Neuronal stem cell (in vitro differentiated cells): ENCODE results near the gene JOSD2.
"Not testable (repeated sequence)": the region's sequence is repeated elsewhere in the genome, so short reads cannot be mapped to it uniquely, and the experiment has no call there.

Experiments used
- DNase-seq: peaks from one replicate; pipeline ENCODE4 v3.0.0-alpha.2; 2013; ENCODE audit warnings: low spot score
- H2AFZ ChIP-seq: one replicate; pipeline ENCODE4 v1.6.1; 2013; ENCODE audit warnings: mild to moderate bottlenecking, low read length, inconsistent platforms
- H2AK5ac ChIP-seq: 2 replicates; pipeline ENCODE4 v1.6.1; 2013; ENCODE audit warnings: low read depth, mild to moderate bottlenecking, inconsistent platforms, low read length, moderate library complexity, mixed read lengths
- H2BK120ac ChIP-seq: 2 replicates; pipeline ENCODE4 v1.6.1; 2013; ENCODE audit warnings: low read depth, mild to moderate bottlenecking, inconsistent platforms, low read length, moderate library complexity, mixed read lengths
- H2BK12ac ChIP-seq: one replicate; pipeline ENCODE4 v1.6.1; 2013; ENCODE audit warnings: low read length, inconsistent platforms
- H2BK15ac ChIP-seq: 2 replicates; pipeline ENCODE4 v1.6.1; 2013; ENCODE audit warnings: mild to moderate bottlenecking, low read length, inconsistent platforms, mixed read lengths
- H2BK5ac ChIP-seq: one replicate; pipeline ENCODE4 v1.6.1; 2013; ENCODE audit warnings: inconsistent platforms, mild to moderate bottlenecking, low read length, moderate library complexity
- H3K14ac ChIP-seq: one replicate; pipeline ENCODE4 v1.6.1; 2013; ENCODE audit warnings: low read length, inconsistent platforms
- H3K18ac ChIP-seq: 2 replicates; pipeline ENCODE4 v1.6.1; 2013; ENCODE audit warnings: low read length, inconsistent platforms
- H3K23ac ChIP-seq: 2 replicates; pipeline ENCODE4 v1.6.1; 2013; ENCODE audit warnings: low read depth, mild to moderate bottlenecking, mixed read lengths, low read length, inconsistent platforms; ENCODE audit not compliant: poor library complexity
- H3K27ac ChIP-seq: replicated peaks from 3 replicates; pipeline ENCODE4 v1.5.1; 2013; ENCODE audit warnings: low read length, inconsistent platforms
- H3K27me3 ChIP-seq, 3 experiments: 2 replicates each; pipeline ENCODE4 v1.6.1; 2013; ENCODE audit warnings: low read length in 3 of 3, mild to moderate bottlenecking in 2 of 3, inconsistent platforms in 1 of 3, low read depth in 1 of 3, mixed read lengths in 1 of 3, moderate library complexity in 1 of 3; ENCODE audit not compliant: control insufficient read depth in 3 of 3, insufficient read depth in 3 of 3
- H3K36me3 ChIP-seq, 2 donors: replicated peaks in 1 of 2; 2 replicates each; pipeline ENCODE4 v1.6.1; 2013; ENCODE audit warnings: low read length in 2 of 2; ENCODE audit not compliant: control insufficient read depth in 2 of 2, insufficient read depth in 2 of 2
- H3K4ac ChIP-seq: 2 replicates; pipeline ENCODE4 v1.6.1; 2013; ENCODE audit warnings: inconsistent platforms, mild to moderate bottlenecking, low read length, moderate library complexity
- H3K4me1 ChIP-seq, 2 donors: 1 replicate in 1 of 2; 2 replicates in 1 of 2; pipeline ENCODE4 v1.6.1; 2013; ENCODE audit warnings: low read length in 2 of 2, low read depth in 1 of 2; ENCODE audit not compliant: control insufficient read depth in 2 of 2, insufficient read depth in 1 of 2
- H3K4me2 ChIP-seq: one replicate; pipeline ENCODE4 v1.6.1; 2013; ENCODE audit warnings: mild to moderate bottlenecking, low read length, inconsistent platforms; ENCODE audit not compliant: insufficient read depth, poor library complexity, severe bottlenecking
- H3K4me3 ChIP-seq, 2 donors: 2 replicates each; pipeline ENCODE4 v1.5.1; 2013; ENCODE audit warnings: low read length in 2 of 2, mild to moderate bottlenecking in 2 of 2, inconsistent platforms in 1 of 2, moderate library complexity in 1 of 2
- H3K79me1 ChIP-seq: one replicate; pipeline ENCODE4 v1.6.1; 2013; ENCODE audit warnings: low read depth, mild to moderate bottlenecking, inconsistent platforms, low read length, moderate library complexity
- H3K9ac ChIP-seq: one replicate; pipeline ENCODE4 v1.6.1; 2013; ENCODE audit warnings: mild to moderate bottlenecking, low read depth, low read length, inconsistent platforms; ENCODE audit not compliant: poor library complexity
- H3K9me3 ChIP-seq, 2 donors: replicated peaks in 1 of 2; 2 replicates each; pipeline versions ENCODE3 to v1.6.1; 2013; ENCODE audit warnings: low read length in 2 of 2, mild to moderate bottlenecking in 2 of 2, inconsistent platforms in 1 of 2, low read depth in 1 of 2, mixed read lengths in 1 of 2, moderate library complexity in 1 of 2; ENCODE audit not compliant: control insufficient read depth in 2 of 2, insufficient read depth in 1 of 2
- H4K8ac ChIP-seq: one replicate; pipeline ENCODE4 v1.6.1; 2013; ENCODE audit warnings: low read depth, mild to moderate bottlenecking, inconsistent platforms, low read length, moderate library complexity
- H4K91ac ChIP-seq: one replicate; pipeline ENCODE4 v1.6.1; 2013; ENCODE audit warnings: low read length, low read depth, mild to moderate bottlenecking, inconsistent platforms; ENCODE audit not compliant: poor library complexity
- WGBS, 2 donors: extraction: QIAGEN DNeasy Blood & Tissue Kit; methylation state at CpG; one replicate each; pipeline ENCODE4 v1.1.7; 2013; ENCODE audit warnings: missing lambda C conversion rate in 2 of 2, mixed read lengths in 1 of 2; ENCODE audit not compliant: insufficient read length in 2 of 2, insufficient replicate concordance in 1 of 2; ENCODE audit errors: extremely low coverage in 2 of 2; 5-methylcytosine and 5-hydroxymethylcytosine counted together

Gene JOSD2

GRCh38 chr19:50476224-50476906, 34.6 kb downstream of the JOSD2 start, which contains the start of the genes EMC10 and GARIN5A:
Gene EMC10 (plus strand): TSS chr19:50476507. CDS start chr19:50476545, 38 bp downstream.
Gene GARIN5A (minus strand): TSS chr19:50476848. CDS start chr19:50476388, 460 bp downstream.
- Histone ChIP-seq H3K36me3 (peaks cover 14 to 25% of the 10 kb centered on the region in 2 donors), H2BK120ac (peak within 1 kb of the TSS; percentile 87)

GRCh38 chr19:50475736-50476223, 35.2 kb downstream of the JOSD2 start:
- Histone ChIP-seq H3K9me3 (peaks cover 6 to 31% of the 10 kb centered on the region in 2 donors), H2BK15ac (no peak overlapping the region), H2BK12ac (peak overlapping the region; percentile 47), H3K18ac (peak overlapping the region; percentile 85), H3K4me3 (no peak overlapping the region), H2AFZ (peak overlapping the region; percentile 100), H3K4ac (peak overlapping the region; percentile 53), H3K36me3 (peaks cover 14 to 21% of the 10 kb centered on the region in 2 donors), H3K27ac (no peak overlapping the region), H2BK120ac (peak overlapping the region; percentile 87), H4K91ac (no peak overlapping the region), H3K79me1 (peaks cover 7% of the 10 kb centered on the region), H3K4me1 (no peaks in the 10 kb centered on the region), H3K27me3 (peaks cover 0 to 15% (median 0%) of the 10 kb centered on the region in 3 experiments), H3K9ac (no peak overlapping the region), H4K8ac (no peak overlapping the region), H3K14ac (no peak overlapping the region), H3K23ac (peak overlapping the region; percentile 12), H2BK5ac (peak overlapping the region; percentile 90), H2AK5ac (peak overlapping the region; percentile 98), H3K4me2 (no peak overlapping the region)
- WGBS, 2 donors: no CpG with 5 or more reads among the region's 29 CpGs
- no peak for DNase-seq

More at GRCh38 chr19:50476224-50476906, 34.6 kb downstream of the JOSD2 start, which contains the start of the genes EMC10 and GARIN5A:
- peaks cover 7% of the 10 kb centered on the region for H3K79me1 ChIP-seq
- peak within 1 kb of the TSS; percentile 79 for H3K27ac ChIP-seq
- peaks cover 0 to 15% (median 0%) of the 10 kb centered on the region in 3 experiments for H3K27me3 ChIP-seq
- H3K4me3 ChIP-seq: peak within 1 kb of the TSS; percentile 46 to 97
- H2AFZ ChIP-seq: peak within 1 kb of the TSS; percentile 100
- H2BK12ac ChIP-seq: peak within 1 kb of the TSS; percentile 47
- peak within 1 kb of the TSS; percentile 12 for H3K23ac ChIP-seq
- H4K8ac ChIP-seq: no peak within 1 kb of the TSS
- H3K4me2 ChIP-seq: peak within 1 kb of the TSS; percentile 69
- H3K18ac ChIP-seq: peak within 1 kb of the TSS; percentile 98
- H2AK5ac ChIP-seq: peak within 1 kb of the TSS; percentile 98
- peak within 1 kb of the TSS; percentile 53 for H3K4ac ChIP-seq
- no peak within 1 kb of the TSS for H3K14ac ChIP-seq
- H2BK15ac ChIP-seq: peak within 1 kb of the TSS; percentile 21
- H3K9me3 ChIP-seq: peaks cover 6 to 31% of the 10 kb centered on the region in 2 donors
- no CpG with 5 or more reads among the region's 58 CpGs for WGBS, 2 donors
- no peak within 1 kb of the TSS for H4K91ac ChIP-seq
- H3K9ac ChIP-seq: peak within 1 kb of the TSS; percentile 95
- H3K4me1 ChIP-seq: no peaks in the 10 kb centered on the region
- peak within 1 kb of the TSS; percentile 90 for H2BK5ac ChIP-seq
- DNase-seq: peak; percentile 93

- Histone ChIP-seq H2BK120ac (peak overlapping the region; percentile 67), H3K23ac (no peak overlapping the region), H2BK12ac (no peak overlapping the region), H3K9me3 (peaks cover 6 to 31% of the 10 kb centered on the region in 2 donors), H3K4me3 (no peak overlapping the region), H3K27ac (no peak overlapping the region), H3K9ac (no peak overlapping the region), H2BK15ac (peak overlapping the region; percentile 21), H3K18ac (peak overlapping the region; percentile 35), H3K79me1 (peaks cover 7% of the 10 kb centered on the region), H4K8ac (no peak overlapping the region), H2BK5ac (peak overlapping the region; percentile 87), H2AK5ac (peak overlapping the region; percentile 81), H3K27me3 (peaks cover 0 to 15% (median 0%) of the 10 kb centered on the region in 3 experiments), H3K4me2 (no peak overlapping the region), H3K36me3 (peaks cover 14 to 17% of the 10 kb centered on the region in 2 donors), H3K4ac (no peak overlapping the region), H3K14ac (no peak overlapping the region), H4K91ac (no peak overlapping the region), H2AFZ (no peak overlapping the region), H3K4me1 (no peaks in the 10 kb centered on the region)
- no CpG with 5 or more reads among the region's 12 CpGs for WGBS, 2 donors
- no peak for DNase-seq
Measured at GRCh38 chr19:50475101-50475568, 35.9 kb downstream of the JOSD2 start.

- not testable (repeated sequence) for H3K4ac ChIP-seq, H2BK12ac ChIP-seq, H2BK15ac ChIP-seq, H3K18ac ChIP-seq, H3K27ac ChIP-seq, DNase-seq, H2BK120ac ChIP-seq, H3K4me2 ChIP-seq, H2BK5ac ChIP-seq, H4K91ac ChIP-seq, H2AFZ ChIP-seq, H4K8ac ChIP-seq, H3K9ac ChIP-seq, H3K4me1 ChIP-seq, H3K23ac ChIP-seq, H3K4me3 ChIP-seq, H3K14ac ChIP-seq, H3K36me3 ChIP-seq, H3K79me1 ChIP-seq, H2AK5ac ChIP-seq
- Histone ChIP-seq H3K27me3 (peaks cover 0 to 22% (median 0%) of the 10 kb centered on the region in 3 experiments), H3K9me3 (peaks cover 3 to 16% of the 10 kb centered on the region in 2 donors)
- WGBS, 2 donors: no CpG with 5 or more reads among the region's 3 CpGs
Measured at GRCh38 chr19:50473336-50473735, 37.7 kb downstream of the JOSD2 start.
